Anterior cingulate cortex (tissue), 58 donors: ENCODE results near the gene TMEM170A.
A peak's percentile ranks its signal among the peaks of the same experiment; 100 is the strongest.
"Not testable (repeated sequence)": the region's sequence is repeated elsewhere in the genome, so short reads cannot be mapped to it uniquely, and the experiment has no call there.

ENCODE experiments used
- DNase-seq, 58 donors: peaks; one replicate each; lab custom pipeline; 2025; lab: John Stamatoyannopoulos, UW

TMEM170A gene

GRCh38 chr16:75457485-75458021 is 6.9 kb downstream of the TMEM170A start:
- DNase-seq = no peak

- no peak for DNase-seq
These were observed 7.5 kb downstream of the TMEM170A start for GRCh38 chr16:75456971-75457370.

GRCh38 chr16:75456486-75456885 is 8.0 kb downstream of the TMEM170A start:
- DNase-seq = not testable (repeated sequence)

- DNase-seq = no peak
These were observed 8.8 kb downstream of the TMEM170A start for GRCh38 chr16:75455677-75456076.

- DNase-seq = no peak
These were observed 11.9 kb downstream of the TMEM170A start for GRCh38 chr16:75452464-75453190.

- no peak for DNase-seq
These were observed 18.1 kb downstream of the TMEM170A start for GRCh38 chr16:75446416-75446815.

- no peak for DNase-seq
These were observed 19.2 kb downstream of the TMEM170A start for GRCh38 chr16:75445298-75445697.

- no peak for DNase-seq
These were observed 21.2 kb downstream of the TMEM170A start for GRCh38 chr16:75443298-75443697.

- DNase-seq = peak in 54 of 58 donors; percentile 15 to 93 (median 84)
These were observed 30.6 kb downstream of the TMEM170A start for GRCh38 chr16:75433732-75434413.

- peak; percentile 61 to 97 (median 92) for DNase-seq
These were observed 31.4 kb downstream of the TMEM170A start, which contains the start of gene CFDP1 for GRCh38 chr16:75432828-75433731. CFDP1 (minus strand) TSS chr16:75433503; CDS start chr16:75433352, 151 bp downstream.

GRCh38 chr16:75429621-75430403 is 34.7 kb downstream of the TMEM170A start:
- no peak for DNase-seq

- DNase-seq = not testable (repeated sequence)
These were observed 38.0 kb downstream of the TMEM170A start for GRCh38 chr16:75426524-75426923.

GRCh38 chr16:75424105-75424762 is 40.3 kb downstream of the TMEM170A start:
- not testable (repeated sequence) for DNase-seq

GRCh38 chr16:75423723-75424104 is 40.8 kb downstream of the TMEM170A start:
- DNase-seq = no peak

GRCh38 chr16:75421820-75422126 is 42.7 kb downstream of the TMEM170A start:
- DNase-seq = no peak

GRCh38 chr16:75420987-75421819 is 43.3 kb downstream of the TMEM170A start:
- peak in 7 of 58 donors; percentile 4 to 22 (median 9) for DNase-seq

GRCh38 chr16:75416904-75417565 is 47.5 kb downstream of the TMEM170A start:
- no peak for DNase-seq
